ENCODE data around the gene WFDC10B. TPM values are rescaled to one million over a fixed set of nuclear protein-coding genes. Genes with fewer than 3 reads are reported as not detected.

WFDC10B gene
- total RNA-seq, 1 experiment from 2014 or later: not detected

GRCh38 chr20:45639687-45640086 is 65.1 kb downstream of the WFDC10B start:
- peaks cover 42% of the 10 kb centered on the region for H3K27me3 Mint-ChIP-seq (ENCODE audit: unreplicated experiment)
- DNase-seq: no peak
- H3K9me3 Mint-ChIP-seq (ENCODE audit: low read depth, unreplicated experiment): no peaks in the 10 kb centered on the region
- no peaks in the 10 kb centered on the region for H3K4me1 Mint-ChIP-seq (ENCODE audit: low read depth, unreplicated experiment)
- intact Hi-C loops (cut with micrococcal nuclease; ENCODE audit: unreplicated experiment): no loop called here
- no peak overlapping the region for H3K4me3 Mint-ChIP-seq (ENCODE audit: low read depth, unreplicated experiment)
- CTCF ChIA-PET: no interaction called here
- TF ChIP-seq, protein P1, sequence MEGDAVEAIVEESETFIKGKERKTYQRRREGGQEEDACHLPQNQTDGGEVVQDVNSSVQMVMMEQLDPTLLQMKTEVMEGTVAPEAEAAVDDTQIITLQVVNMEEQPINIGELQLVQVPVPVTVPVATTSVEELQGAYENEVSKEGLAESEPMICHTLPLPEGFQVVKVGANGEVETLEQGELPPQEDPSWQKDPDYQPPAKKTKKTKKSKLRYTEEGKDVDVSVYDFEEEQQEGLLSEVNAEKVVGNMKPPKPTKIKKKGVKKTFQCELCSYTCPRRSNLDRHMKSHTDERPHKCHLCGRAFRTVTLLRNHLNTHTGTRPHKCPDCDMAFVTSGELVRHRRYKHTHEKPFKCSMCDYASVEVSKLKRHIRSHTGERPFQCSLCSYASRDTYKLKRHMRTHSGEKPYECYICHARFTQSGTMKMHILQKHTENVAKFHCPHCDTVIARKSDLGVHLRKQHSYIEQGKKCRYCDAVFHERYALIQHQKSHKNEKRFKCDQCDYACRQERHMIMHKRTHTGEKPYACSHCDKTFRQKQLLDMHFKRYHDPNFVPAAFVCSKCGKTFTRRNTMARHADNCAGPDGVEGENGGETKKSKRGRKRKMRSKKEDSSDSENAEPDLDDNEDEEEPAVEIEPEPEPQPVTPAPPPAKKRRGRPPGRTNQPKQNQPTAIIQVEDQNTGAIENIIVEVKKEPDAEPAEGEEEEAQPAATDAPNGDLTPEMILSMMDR (IDR thresholded peaks at IDR 0.05; ENCODE audit: unreplicated experiment): no peak
- BruUV-seq (replicated peaks): no TSS peak
- no peak overlapping the region for H3K27ac Mint-ChIP-seq (ENCODE audit: unreplicated experiment)
- no peaks in the 10 kb centered on the region for H3K36me3 Mint-ChIP-seq (ENCODE audit: insufficient read depth, unreplicated experiment)

- TF ChIP-seq, protein P1 (IDR thresholded peaks at IDR 0.05; ENCODE audit: unreplicated experiment): no peak
- H3K4me3 Mint-ChIP-seq (ENCODE audit: low read depth, unreplicated experiment): no peak overlapping the region
- no peak overlapping the region for H3K27ac Mint-ChIP-seq (ENCODE audit: unreplicated experiment)
- no peaks in the 10 kb centered on the region for H3K36me3 Mint-ChIP-seq (ENCODE audit: insufficient read depth, unreplicated experiment)
- DNase-seq: no peak
- peaks cover 61% of the 10 kb centered on the region for H3K27me3 Mint-ChIP-seq (ENCODE audit: unreplicated experiment)
- intact Hi-C loops (cut with micrococcal nuclease; ENCODE audit: unreplicated experiment): no loop called here
- CTCF ChIA-PET: no interaction called here
- H3K9me3 Mint-ChIP-seq (ENCODE audit: low read depth, unreplicated experiment): no peaks in the 10 kb centered on the region
- H3K4me1 Mint-ChIP-seq (ENCODE audit: low read depth, unreplicated experiment): no peaks in the 10 kb centered on the region
- no TSS peak for BruUV-seq (replicated peaks)
These were observed 68.3 kb downstream of the WFDC10B start for GRCh38 chr20:45636513-45636912.

Small RNAs within 50 kb of the gene (microRNA-seq; reads per million reads assigned to microRNA genes)
- gene MIR3617: 7.0 reads per million, percentile 25 among the genes with 10 or more reads in this experiment

Other genes starting within 250 kb of the WFDC10B start
- 295 TPM in 2 replicates for gene WFDC2, start 235.3 kb downstream of the WFDC10B start, total RNA-seq (2022)
- gene SPINT3, start 189.4 kb downstream of the WFDC10B start, total RNA-seq (2022): not detected in 2 replicates
- not detected in 2 replicates for gene WFDC6, start 165.5 kb downstream of the WFDC10B start, total RNA-seq (2022)
- not detected in 2 replicates for gene EPPIN, start 157.6 kb downstream of the WFDC10B start, total RNA-seq (2022)
- not detected in 2 replicates for gene WFDC8, start 125.7 kb downstream of the WFDC10B start, total RNA-seq (2022)
- not detected in 2 replicates for gene WFDC10A, start 75.3 kb downstream of the WFDC10B start, total RNA-seq (2022)
- gene WFDC9, start 73.7 kb downstream of the WFDC10B start, total RNA-seq (2022): not detected in 2 replicates
- gene WFDC11, start 34.8 kb downstream of the WFDC10B start, total RNA-seq (2022): not detected in 2 replicates
- not detected in 2 replicates for gene WFDC13, start 3.0 kb downstream of the WFDC10B start, total RNA-seq (2022)
- gene SPINT4, start 17.3 kb upstream of the WFDC10B start, total RNA-seq (2022): not detected in 2 replicates
- gene WFDC3, start 86.9 kb upstream of the WFDC10B start, total RNA-seq (2022): 0.71 and 1.0 TPM in 2 replicates
- 51.2 and 55.2 TPM in 2 replicates for gene DNTTIP1, start 86.9 kb upstream of the WFDC10B start, total RNA-seq (2022)
- gene UBE2C, start 107.6 kb upstream of the WFDC10B start, total RNA-seq (2022): 189 and 210 TPM in 2 replicates
- not detected in 2 replicates for gene TNNC2, start 122.3 kb upstream of the WFDC10B start, total RNA-seq (2022)
- gene SNX21, start 128.8 kb upstream of the WFDC10B start, total RNA-seq (2022): 7.6 and 8.7 TPM in 2 replicates
- gene ACOT8, start 152.4 kb upstream of the WFDC10B start, total RNA-seq (2022): 37.9 and 39.9 TPM in 2 replicates
- gene ZSWIM3, start 152.6 kb upstream of the WFDC10B start, total RNA-seq (2022): 5.2 and 6.1 TPM in 2 replicates
- gene ZSWIM1, start 176.2 kb upstream of the WFDC10B start, total RNA-seq (2022): 20.2 and 20.5 TPM in 2 replicates
- 3.8 and 5.8 TPM in 2 replicates for gene SPATA25, start 182.6 kb upstream of the WFDC10B start, total RNA-seq (2022)
- 6.8 and 8.3 TPM in 2 replicates for gene NEURL2, start 186.2 kb upstream of the WFDC10B start, total RNA-seq (2022)
- gene CTSA, start 186.3 kb upstream of the WFDC10B start, total RNA-seq (2022): 164 and 201 TPM in 2 replicates
- gene PLTP, start 207.1 kb upstream of the WFDC10B start, total RNA-seq (2022): 1.4 and 1.6 TPM in 2 replicates
- gene PCIF1, start 229.7 kb upstream of the WFDC10B start, total RNA-seq (2022): 38.1 and 39.8 TPM in 2 replicates

Data from Calu3 (cell line).